ENCODE data around the gene TFF1. TPM values are rescaled to one million over a fixed set of nuclear protein-coding genes. Genes with fewer than 3 reads are reported as not detected.

The TFF1 gene
- total RNA-seq, 2 donors from 2014 or later = 3.0 to 66.4 TPM

- DNase-seq = no peak
- Histone ChIP-seq H3K27ac (no peak overlapping the region), H3K4me3 (no peak overlapping the region), H3K9me3 (no peaks in the 10 kb centered on the region), H3K27me3 (no peaks in the 10 kb centered on the region), H3K36me3 (replicated peaks in 1 of 2; ENCODE audit: insufficient read depth in 1 of 2, low read depth in 2 of 2) (no peaks in the 10 kb centered on the region), H3K4me1 (peaks cover 15% of the 10 kb centered on the region)
- TF ChIP-seq CTCF (IDR thresholded peaks at IDR 0.05) = no peak
- TF ChIP-seq POLR2A (IDR thresholded peaks at IDR 0.05) = no peak
- ATAC-seq = no peak
- intact Hi-C loops (cut with DNase I) = no loop called here
- WGBS, 2 donors = 81 to 87% methylated on average over 17 of the region's 17 CpGs
Observed at GRCh38 chr21:42392731-42393442, 26.6 kb upstream of the TFF1 start.

GRCh38 chr21:42391297-42391696 lies 25.0 kb upstream of the TFF1 start:
- no peaks in the 10 kb centered on the region for H3K27me3 ChIP-seq
- 81 to 88% methylated on average over 5 of the region's 5 CpGs for WGBS, 2 donors
- intact Hi-C loops (cut with DNase I) = no loop called here
- H3K36me3 ChIP-seq (replicated peaks in 1 of 2; ENCODE audit: insufficient read depth in 1 of 2, low read depth in 2 of 2) = no peaks in the 10 kb centered on the region
- no peak overlapping the region for H3K27ac ChIP-seq
- H3K4me3 ChIP-seq = no peak overlapping the region
- DNase-seq (no peak), ATAC-seq (no peak)
- peaks cover 15% of the 10 kb centered on the region for H3K4me1 ChIP-seq
- H3K9me3 ChIP-seq = no peaks in the 10 kb centered on the region
- no peak for TF ChIP-seq CTCF (IDR thresholded peaks at IDR 0.05)
- no peak for TF ChIP-seq POLR2A (IDR thresholded peaks at IDR 0.05)

GRCh38 chr21:42390696-42391095 lies 24.4 kb upstream of the TFF1 start:
- Histone ChIP-seq H3K27me3 (no peaks in the 10 kb centered on the region), H3K4me1 (peaks cover 15% of the 10 kb centered on the region), H3K27ac (peak overlapping the region in 2 of 4 donors; percentile 86 to 87), H3K4me3 (no peak overlapping the region), H3K9me3 (no peaks in the 10 kb centered on the region), H3K36me3 (replicated peaks in 1 of 2; ENCODE audit: insufficient read depth in 1 of 2, low read depth in 2 of 2) (no peaks in the 10 kb centered on the region)
- WGBS, 2 donors = 42 to 60% methylated on average over 2 of the region's 2 CpGs
- DNase-seq (no peak), ATAC-seq (no peak)
- TF ChIP-seq POLR2A (IDR thresholded peaks at IDR 0.05) (no peak), CTCF (IDR thresholded peaks at IDR 0.05) (no peak)
- intact Hi-C loops (cut with DNase I) = no loop called here

GRCh38 chr21:42390193-42390592 lies 23.9 kb upstream of the TFF1 start:
- Histone ChIP-seq H3K4me3 (no peak overlapping the region), H3K4me1 (peaks cover 15% of the 10 kb centered on the region), H3K9me3 (no peaks in the 10 kb centered on the region), H3K27me3 (no peaks in the 10 kb centered on the region), H3K27ac (peak overlapping the region; percentile 80 to 89 (median 86)), H3K36me3 (replicated peaks in 1 of 2; ENCODE audit: insufficient read depth in 1 of 2, low read depth in 2 of 2) (no peaks in the 10 kb centered on the region)
- DNase-seq (no peak), ATAC-seq (no peak)
- intact Hi-C loops (cut with DNase I) = no loop called here
- WGBS, 2 donors = 72 to 82% methylated on average over 5 of the region's 5 CpGs
- TF ChIP-seq POLR2A (IDR thresholded peaks at IDR 0.05) (no peak), CTCF (IDR thresholded peaks at IDR 0.05) (no peak)

- no peak overlapping the region for H3K4me3 ChIP-seq
- peaks cover 15% of the 10 kb centered on the region for H3K4me1 ChIP-seq
- peak; percentile 84 for ATAC-seq
- peak overlapping the region; percentile 80 to 89 (median 86) for H3K27ac ChIP-seq
- 33 to 53% methylated on average over 6 of the region's 6 CpGs for WGBS, 2 donors
- TF ChIP-seq POLR2A (IDR thresholded peaks at IDR 0.05) (no peak), CTCF (IDR thresholded peaks at IDR 0.05) (peak in 3 of 7 experiments; percentile 11 to 18 (median 12))
- no peaks in the 10 kb centered on the region for H3K27me3 ChIP-seq
- intact Hi-C loops (cut with DNase I) = no loop called here
- peak; percentile 54 to 81 (median 72) for DNase-seq
- no peaks in the 10 kb centered on the region for H3K36me3 ChIP-seq (replicated peaks in 1 of 2; ENCODE audit: insufficient read depth in 1 of 2, low read depth in 2 of 2)
- H3K9me3 ChIP-seq = no peaks in the 10 kb centered on the region
Observed at GRCh38 chr21:42389449-42389835, 23.1 kb upstream of the TFF1 start.

Measured in body of pancreas (tissue), 4 donors.